ENCODE data around the gene PPM1E. TPM values are rescaled to one million over a fixed set of nuclear protein-coding genes. Genes with fewer than 3 reads are reported as not detected.

The PPM1E gene
- total and polyA plus RNA-seq, 2 of the 8 experiments (the other 6 are each of a cell fraction or from before 2014, with no cell fraction given) = 5.0 to 10.4 TPM

- Histone ChIP-seq H3K23ac (ENCODE audit: insufficient read length) (no peak overlapping the region), H3K79me1 (ENCODE audit: low read depth, low read length) (no peaks in the 10 kb centered on the region), H3K4me3 (ENCODE audit: extremely low read depth in 1 of 4, insufficient read depth in 2 of 4, low read depth in 3 of 4, low read length in 4 of 4) (no peak overlapping the region), H2BK20ac (ENCODE audit: low read length) (no peak overlapping the region), H2BK5ac (ENCODE audit: low read depth, low read length) (no peak overlapping the region), H4K5ac (ENCODE audit: insufficient read length, low read depth, low read length) (no peak overlapping the region), H3K4ac (replicated peaks; ENCODE audit: insufficient read length, low read depth, low read length) (no peak overlapping the region), H2BK15ac (ENCODE audit: low read length) (no peak overlapping the region), H3K4me1 (replicated peaks in 1 of 4; ENCODE audit: control insufficient read depth in 3 of 4, insufficient read depth in 4 of 4, low read length in 3 of 4) (no peaks in the 10 kb centered on the region), H3K27me3 (replicated peaks in 1 of 4; ENCODE audit: control insufficient read depth in 3 of 4, extremely low read depth in 1 of 4, insufficient read depth in 3 of 4, low read length in 3 of 4) (no peaks in the 10 kb centered on the region), H4K20me1 (replicated peaks in 1 of 2; ENCODE audit: control insufficient read depth in 1 of 2, insufficient read depth in 2 of 2, low read length in 2 of 2) (no peaks in the 10 kb centered on the region), H3K14ac (ENCODE audit: insufficient read length) (no peak overlapping the region), H3K23me2 (ENCODE audit: low read depth, low read length) (no peaks in the 10 kb centered on the region), H3K9ac (replicated peaks in 1 of 4; ENCODE audit: extremely low read depth in 1 of 4, low read depth in 3 of 4, low read length in 3 of 4) (no peak overlapping the region), H3K9me3 (ENCODE audit: insufficient read depth in 2 of 2, low read depth in 1 of 2, low read length in 1 of 2) (no peaks in the 10 kb centered on the region), H2BK12ac (ENCODE audit: low read depth, low read length) (no peak overlapping the region), H3K27ac (ENCODE audit: low read depth, low read length) (no peak overlapping the region), H3K36me3 (ENCODE audit: control insufficient read depth in 2 of 4, insufficient read depth in 4 of 4, low read length in 3 of 4) (no peaks in the 10 kb centered on the region), H3K18ac (ENCODE audit: extremely low read depth, low read length) (no peak overlapping the region), H3K79me2 (ENCODE audit: control insufficient read depth in 1 of 2, insufficient read depth in 2 of 2, low read length in 2 of 2) (no peaks in the 10 kb centered on the region), H2BK120ac (replicated peaks; ENCODE audit: low read depth, low read length) (no peak overlapping the region), H3K4me2 (ENCODE audit: insufficient read depth in 1 of 2, low read depth in 2 of 2, low read length in 2 of 2) (no peak overlapping the region), H2AFZ (ENCODE audit: low read length) (no peak overlapping the region), H2AK5ac (ENCODE audit: low read depth, low read length) (no peak overlapping the region), H3K56ac (replicated peaks; ENCODE audit: insufficient read length, low read depth, low read length) (no peak overlapping the region), H4K91ac (replicated peaks; ENCODE audit: insufficient read length, low read length) (no peak overlapping the region), H4K8ac (ENCODE audit: extremely low read depth, insufficient read depth, low read length) (no peak overlapping the region)
- TF ChIP-seq EGR1 (IDR thresholded peaks at IDR 0.05; ENCODE audit: borderline replicate concordance, low read depth, low read length) (no peak), E2F6 (IDR thresholded peaks at IDR 0.05) (no peak)
- CTCF ChIA-PET (ENCODE audit: partially characterized antibody) = no interaction called here
- POLR2A ChIA-PET (ENCODE audit: partially characterized antibody) = interaction anchor here (0.6 to 1.8 kb wide), 2 partner anchors 21 to 152 kb away, joined by 3 read pairs; no protein-coding TSS in a partner anchor
- DNase-seq (ENCODE audit: low read depth in 1 of 2, low spot score in 2 of 2) (no peak), FAIRE-seq (no peak)
- 93% methylated on average over 4 of the region's 4 CpGs; no CpG with 5 or more reads in 1 of the 2 experiments for WGBS, 2 experiments (ENCODE audit: extremely low coverage in 1 of 2, insufficient coverage in 1 of 2, insufficient read length in 1 of 2, insufficient replicate concordance in 2 of 2, low coverage in 1 of 2, low lambda C conversion rate in 2 of 2, missing lambda C conversion rate in 1 of 2)
These were observed 27.7 kb downstream of the PPM1E start for GRCh38 chr17:58783380-58783779.

Data from H1 (cell line).